Activated CD4-positive, CD25-positive, alpha-beta regulatory T cell treated with anti-CD3 and anti-CD28 coated beads, Interleukin-2, amount 50 U/mL, for 72 hours (primary cell): Measurements from ENCODE around the gene TOX4.
"Not testable (repeated sequence)": the region's sequence is repeated elsewhere in the genome, so short reads cannot be mapped to it uniquely, and the experiment has no call there.

Experiments used
- DNase-seq: peaks from one replicate; pipeline ENCODE4 v3.0.0; 2021

Gene TOX4

DNA sequence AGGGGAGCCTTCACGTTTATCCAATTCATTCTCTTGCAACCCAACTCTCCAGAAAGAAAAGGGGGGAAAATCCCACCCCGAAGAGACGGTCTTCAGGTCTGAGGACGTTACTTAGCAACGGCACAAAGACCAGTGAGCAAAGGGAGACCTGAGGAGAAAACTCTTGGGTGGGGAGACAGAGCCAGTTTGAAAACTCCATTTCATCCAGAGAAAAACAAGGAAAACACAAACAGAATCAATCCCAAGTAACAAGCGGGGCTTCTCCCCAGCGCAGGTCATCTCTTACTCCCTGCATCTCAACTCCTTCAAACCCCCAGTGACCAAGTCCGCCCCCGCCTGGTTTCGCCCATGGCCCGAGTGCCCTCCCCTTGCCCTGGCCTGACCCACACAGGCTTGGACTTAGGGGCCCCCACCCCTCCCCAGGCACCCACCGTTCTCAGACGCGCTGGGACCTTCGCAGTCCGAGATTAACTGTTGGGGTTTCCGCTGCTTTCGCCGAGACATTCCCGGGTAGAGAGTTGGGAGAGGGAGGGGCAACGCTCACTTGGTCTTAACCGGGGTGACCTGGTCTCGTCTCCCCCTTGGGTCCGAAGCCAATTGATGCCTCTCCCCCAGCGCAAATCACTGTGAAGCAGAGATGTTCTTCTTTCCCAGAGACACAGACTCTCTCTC is 59.6 kb downstream of the TOX4 start:
- no peak for DNase-seq

DNA sequence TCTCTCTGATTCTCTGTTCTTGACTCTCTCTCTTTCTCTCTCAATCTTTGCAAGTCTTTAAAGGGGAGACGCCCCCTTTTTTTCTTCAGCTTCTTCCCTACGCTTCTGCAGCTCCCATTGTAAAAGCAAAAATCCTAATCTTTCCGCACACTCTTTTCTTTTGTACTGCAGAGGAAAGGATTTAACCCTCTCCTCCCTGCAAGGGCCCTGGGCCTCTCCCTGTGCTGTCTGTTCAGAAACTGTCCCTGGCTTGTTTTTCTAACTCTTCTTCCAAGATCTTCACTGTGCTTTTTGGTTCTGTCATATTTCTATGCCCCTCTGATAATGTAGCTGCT is 60.1 kb downstream of the TOX4 start:
- DNase-seq, result no peak

DNA sequence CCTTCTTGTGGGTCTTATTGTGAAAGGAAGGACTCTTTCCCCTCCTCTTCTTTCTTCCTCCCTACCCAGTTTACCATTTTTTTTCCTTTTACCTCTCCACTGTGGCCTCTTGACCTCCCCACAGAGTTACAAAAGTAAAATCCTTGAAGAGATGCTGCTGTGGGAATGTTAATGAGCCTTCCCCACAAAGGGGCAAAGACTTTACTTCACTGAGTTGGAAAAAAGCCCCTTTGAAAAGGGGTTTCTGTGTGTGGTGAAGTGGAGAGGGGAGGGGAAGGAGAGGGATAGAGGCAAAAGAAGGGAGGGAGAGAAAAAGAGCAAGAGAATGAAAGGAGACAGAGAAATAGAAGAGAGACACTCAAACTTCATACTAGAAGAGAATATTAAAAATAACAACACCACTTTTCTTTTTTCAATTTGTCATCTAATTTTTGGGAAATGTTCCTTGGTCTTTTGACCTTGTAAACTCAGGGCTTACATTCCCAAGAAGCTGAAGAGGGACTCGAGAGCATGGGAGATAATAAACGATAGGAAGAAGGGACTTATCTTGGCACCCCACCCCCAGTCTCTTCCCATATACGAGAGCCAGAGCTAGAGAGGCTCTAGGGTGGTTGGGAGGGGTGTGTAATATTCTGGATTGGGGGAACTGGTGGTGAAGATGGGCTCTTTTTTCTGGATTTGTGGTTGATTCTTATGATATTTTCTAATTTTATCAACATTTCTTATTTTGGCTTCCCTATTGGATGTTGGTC is 62.4 kb downstream of the TOX4 start:
- no peak for DNase-seq

DNA sequence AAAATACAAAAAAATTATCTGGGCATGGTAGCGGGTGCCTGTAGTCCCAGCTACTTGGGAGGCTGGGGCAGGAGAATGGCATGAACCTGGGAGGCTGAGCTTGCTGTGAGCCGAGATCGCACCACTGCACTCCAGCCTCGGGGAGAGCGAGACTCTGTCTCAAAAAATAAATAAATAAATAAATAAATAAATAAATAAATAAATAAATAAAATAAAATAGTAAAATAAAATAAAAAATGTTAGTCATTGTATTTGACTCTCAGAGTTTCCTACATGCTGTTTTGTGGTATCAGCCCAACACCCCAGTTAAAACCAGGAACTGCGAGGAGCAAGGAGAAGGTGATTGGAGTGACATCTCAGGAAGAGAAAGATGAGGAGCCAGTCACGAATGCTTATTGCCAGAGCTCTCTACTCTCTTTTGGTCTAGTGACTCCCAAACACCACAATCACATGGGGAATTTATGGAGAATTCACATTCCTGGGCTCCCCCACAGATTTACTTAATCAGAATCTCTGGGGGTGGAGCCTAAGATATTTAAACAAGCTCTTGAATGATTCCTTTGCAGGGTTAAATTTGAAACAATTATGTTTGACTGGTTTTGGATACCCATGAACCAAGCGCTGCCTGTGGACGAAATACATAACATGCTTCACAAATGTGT is 64.5 kb downstream of the TOX4 start:
- DNase-seq, result no peak

DNA sequence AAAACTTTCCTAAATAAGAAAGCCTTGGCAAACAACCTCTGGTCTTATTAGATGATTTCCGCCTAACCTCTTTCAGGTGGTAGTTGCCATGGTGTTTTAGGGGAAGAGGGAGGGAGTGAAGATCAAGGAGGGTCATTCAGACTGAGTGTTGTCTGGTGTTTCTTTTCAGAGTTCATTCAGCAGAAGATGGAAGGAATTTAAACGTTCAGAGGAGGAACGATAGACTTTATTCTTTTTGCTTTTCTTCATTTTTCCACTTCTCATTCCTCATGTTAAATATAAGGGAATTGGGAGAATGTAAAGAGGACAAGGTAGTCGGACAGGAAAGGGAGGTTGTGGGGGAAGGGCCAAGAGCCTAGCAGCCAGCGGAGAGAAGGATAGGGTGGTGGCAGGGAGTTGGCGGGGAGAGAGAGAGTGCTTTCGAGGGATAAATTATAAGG is 66.5 kb downstream of the TOX4 start:
- no peak for DNase-seq

DNA sequence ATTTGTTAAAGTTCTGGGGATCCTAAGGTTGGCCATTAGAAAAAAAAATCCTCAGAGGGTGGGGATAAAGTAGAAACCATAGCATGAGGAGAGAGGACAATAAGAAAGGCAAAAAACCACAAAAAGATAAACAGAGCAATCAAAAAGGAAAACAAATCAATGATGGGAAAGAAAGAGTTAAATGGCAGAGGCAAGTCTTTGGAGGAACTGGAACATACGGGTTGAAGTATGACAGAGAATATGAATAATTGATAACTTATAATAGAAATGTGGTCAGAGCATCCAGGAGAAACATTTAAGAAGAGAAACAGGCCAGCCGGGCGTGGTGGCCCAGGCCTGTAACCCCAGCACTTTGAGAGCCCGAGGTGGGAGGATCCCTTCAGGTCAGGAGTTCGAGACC is 67.0 kb downstream of the TOX4 start:
- no peak for DNase-seq

DNA sequence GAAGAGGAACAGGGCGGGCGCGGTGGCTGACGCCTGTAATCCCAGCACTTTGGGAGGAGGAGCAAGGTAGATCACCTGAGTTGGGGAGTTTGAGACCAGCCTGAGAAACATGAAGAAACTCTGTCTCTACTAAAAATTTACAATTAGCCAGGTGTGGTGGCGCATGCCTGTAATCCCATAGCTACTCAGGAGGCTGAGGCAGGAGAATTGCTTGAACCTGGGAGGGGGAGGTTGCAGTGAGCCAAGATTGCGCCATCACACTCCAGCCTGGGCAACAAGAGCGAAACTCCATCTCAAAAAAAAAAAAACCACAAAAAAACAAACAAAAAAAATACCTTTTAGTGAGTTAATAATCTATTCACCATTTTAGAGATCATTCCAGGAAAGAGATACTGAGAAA is 67.6 kb downstream of the TOX4 start:
- not testable (repeated sequence) for DNase-seq
